Keratinocyte (primary cell): Measurements from ENCODE around the gene REV3L. TPM values are rescaled to one million over a fixed set of nuclear protein-coding genes. Genes with fewer than 3 reads are reported as not detected.

Experiments
- DNase-seq: peaks from one replicate; pipeline ENCODE4 v3.0.0-alpha.2; 2011; ENCODE audit warnings: low read depth, missing footprints, low spot score
- FAIRE-seq: peaks from 2 replicates; lab custom pipeline; 2011; peaks lifted over from hg19 to GRCh38; lab: Jason Lieb, UNC
- H2AFZ ChIP-seq: 2 replicates; pipeline ENCODE4 v1.6.0; 2012; ENCODE audit warnings: low read length, control low read depth, inconsistent platforms; ENCODE audit not compliant: control insufficient read depth
- H3K27ac ChIP-seq: 2 replicates; pipeline ENCODE4 v1.5.1; 2011; ENCODE audit warnings: low read length; ENCODE audit not compliant: control insufficient read depth, insufficient read depth
- H3K27me3 ChIP-seq: 3 replicates; pipeline ENCODE4 v1.6.0; 2011; ENCODE audit warnings: low read length; ENCODE audit not compliant: control insufficient read depth, insufficient read depth; ENCODE audit errors: extremely low read depth
- H3K36me3 ChIP-seq, 2 experiments: 2 replicates in 1 of 2; 3 replicates in 1 of 2; pipeline ENCODE4 v1.5.1; 2011; ENCODE audit warnings: low read length in 2 of 2, mild to moderate bottlenecking in 1 of 2; ENCODE audit not compliant: control insufficient read depth in 2 of 2, insufficient read depth in 2 of 2; ENCODE audit errors: extremely low read depth in 1 of 2
- H3K4me1 ChIP-seq: 3 replicates; pipeline ENCODE4 v1.5.1; 2011; ENCODE audit warnings: low read length; ENCODE audit not compliant: control insufficient read depth, insufficient read depth; ENCODE audit errors: extremely low read depth
- H3K4me2 ChIP-seq: 3 replicates; pipeline ENCODE4 v1.6.0; 2011; ENCODE audit warnings: low read depth, low read length; ENCODE audit not compliant: control insufficient read depth, insufficient read depth; ENCODE audit errors: extremely low read depth
- H3K4me3 ChIP-seq, 3 experiments: fragments of 200-600 bp in 1 of 3; sonication (generic) in 1 of 3; 2 replicates in 2 of 3; 3 replicates in 1 of 3; pipeline ENCODE4 v1.5.1; 2011 to 2016; ENCODE audit warnings: low read length in 3 of 3, mild to moderate bottlenecking in 3 of 3, control low read depth in 2 of 3, inconsistent platforms in 1 of 3, low read depth in 1 of 3, mixed read lengths in 1 of 3, mixed run types in 1 of 3, moderate library complexity in 1 of 3; ENCODE audit not compliant: control insufficient read depth in 2 of 3, insufficient read depth in 2 of 3; ENCODE audit errors: extremely low read depth in 1 of 3
- H3K79me2 ChIP-seq: 2 replicates; pipeline ENCODE4 v1.6.0; 2012; ENCODE audit warnings: low read length; ENCODE audit not compliant: control insufficient read depth, insufficient read depth
- H3K9ac ChIP-seq: 3 replicates; pipeline ENCODE4 v1.6.0; 2011; ENCODE audit warnings: low read length; ENCODE audit not compliant: control insufficient read depth, insufficient read depth; ENCODE audit errors: extremely low read depth
- H3K9me1 ChIP-seq: 3 replicates; pipeline ENCODE4 v1.6.0; 2011; ENCODE audit warnings: low read length; ENCODE audit not compliant: control insufficient read depth, insufficient read depth; ENCODE audit errors: extremely low read depth
- H3K9me3 ChIP-seq: 2 replicates; pipeline ENCODE4 v1.5.1; 2012; ENCODE audit warnings: low read depth, low read length; ENCODE audit not compliant: control insufficient read depth
- H4K20me1 ChIP-seq: 3 replicates; pipeline ENCODE4 v1.6.0; 2011; ENCODE audit warnings: low read length; ENCODE audit not compliant: control insufficient read depth, insufficient read depth; ENCODE audit errors: extremely low read depth
- CTCF ChIP-seq, 3 experiments: IDR thresholded peaks in 1 of 3; conservative IDR thresholded peaks in 1 of 3; optimal IDR thresholded peaks in 1 of 3; 2 replicates in 2 of 3; 3 replicates in 1 of 3; pipeline versions ENCODE3 to v1.5.1; 2011; ENCODE audit warnings: low read length in 3 of 3, mild to moderate bottlenecking in 3 of 3, moderate library complexity in 2 of 3, control low read depth in 1 of 3, inconsistent platforms in 1 of 3; ENCODE audit not compliant: insufficient read depth in 2 of 3; ENCODE audit errors: extremely low read depth in 1 of 3
- EZH2 ChIP-seq: IDR thresholded peaks from one replicate; pipeline ENCODE4 v1.6.1; 2012; ENCODE audit warnings: inconsistent platforms, mild to moderate bottlenecking, low read length, moderate library complexity
- dilution Hi-C: fragments of 300-500 bp; cut with MboI; formaldehyde crosslinking; loops from one replicate; pipeline ENCODE4 v1.7.0; 2020; ENCODE audit warnings: low sequenced_read_pairs; ENCODE audit not compliant: extremely low pct_ligation_motif_present
- polyA plus RNA-seq, 5 experiments: library from polyadenylated mRNA; depleted of rRNA in 3 of 5; stranded (reverse) in 3 of 5; stranded (forward) in 1 of 5; unstranded in 1 of 5; fragments of >200 nt; gene quantifications; 1 replicate in 1 of 5; 2 replicates in 3 of 5; 3 replicates in 1 of 5; pipeline versions ENCODE4 v1.2.1 to v1.2.3, GENCODE V29; 2011 to 2012; ENCODE audit warnings: missing spikeins in 2 of 5, low read depth in 1 of 5, low replicate concordance in 1 of 5

The REV3L gene
- polyA plus RNA-seq, 1 donor (not counting 4 experiments of a cell fraction or from before 2014, with no cell fraction given), result 9.5 TPM

- Histone ChIP-seq H3K4me1 (no peaks in the 10 kb centered on the region), H3K27ac (no peak overlapping the region), H4K20me1 (no peaks in the 10 kb centered on the region), H3K4me3 (no peak overlapping the region), H3K36me3 (no peaks in the 10 kb centered on the region), H3K9ac (no peak overlapping the region), H3K27me3 (no peaks in the 10 kb centered on the region), H3K79me2 (no peaks in the 10 kb centered on the region), H3K9me3 (no peaks in the 10 kb centered on the region), H3K9me1 (no peaks in the 10 kb centered on the region), H2AFZ (no peak overlapping the region), H3K4me2 (no peak overlapping the region)
- dilution Hi-C loops, result no loop called here
- TF ChIP-seq CTCF (optimal IDR thresholded peaks at IDR 0.05 in 1 of 3, IDR thresholded peaks at IDR 0.05 in 1 of 3, conservative IDR thresholded peaks at IDR 0.05 in 1 of 3; ENCODE audit: extremely low read depth in 1 of 3, insufficient read depth in 2 of 3, low read length in 3 of 3) (no peak), EZH2 (no peak)
- FAIRE-seq (no peak), DNase-seq (no peak)
Observed at GRCh38 chr6:111254004-111254778, 228.8 kb downstream of the REV3L start.

GRCh38 chr6:111252726-111253125, 230.3 kb downstream of the REV3L start:
- Histone ChIP-seq H3K36me3 (no peaks in the 10 kb centered on the region), H3K4me2 (no peak overlapping the region), H3K9me3 (no peaks in the 10 kb centered on the region), H3K4me3 (no peak overlapping the region), H3K27ac (no peak overlapping the region), H2AFZ (no peak overlapping the region), H3K4me1 (no peaks in the 10 kb centered on the region), H3K79me2 (no peaks in the 10 kb centered on the region), H3K27me3 (no peaks in the 10 kb centered on the region), H3K9ac (no peak overlapping the region), H3K9me1 (no peaks in the 10 kb centered on the region), H4K20me1 (no peaks in the 10 kb centered on the region)
- dilution Hi-C loops, result no loop called here
- FAIRE-seq (no peak), DNase-seq (no peak)
- no peak for TF ChIP-seq CTCF (optimal IDR thresholded peaks at IDR 0.05 in 1 of 3, IDR thresholded peaks at IDR 0.05 in 1 of 3, conservative IDR thresholded peaks at IDR 0.05 in 1 of 3; ENCODE audit: extremely low read depth in 1 of 3, insufficient read depth in 2 of 3, low read length in 3 of 3)
- TF ChIP-seq EZH2, result no peak
